BLaER1 (cell line): ENCODE results near the gene HK1.
A peak's percentile ranks its signal among the peaks of the same experiment; 100 is the strongest.
"Not testable (repeated sequence)": the region's sequence is repeated elsewhere in the genome, so short reads cannot be mapped to it uniquely, and the experiment has no call there.

Source experiments
- H3K27ac ChIP-seq: shearing (Covaris generic); formaldehyde crosslinking; 2 replicates; pipeline ENCODE4 v1.8.1; 2022
- H3K27me3 ChIP-seq: shearing (Covaris generic); formaldehyde crosslinking; 2 replicates; pipeline ENCODE4 v1.8.1; 2022
- H3K36me3 ChIP-seq: shearing (Covaris generic); formaldehyde crosslinking; 2 replicates; pipeline ENCODE4 v1.8.1; 2022
- H3K4me1 ChIP-seq: shearing (Covaris generic); formaldehyde crosslinking; 2 replicates; pipeline ENCODE4 v1.8.1; 2022
- H3K4me2 ChIP-seq: shearing (Covaris generic); formaldehyde crosslinking; 2 replicates; pipeline ENCODE4 v1.8.1; 2022
- H3K4me3 ChIP-seq: shearing (Covaris generic); formaldehyde crosslinking; 2 replicates; pipeline ENCODE4 v1.8.1; 2022
- H3K9ac ChIP-seq: shearing (Covaris generic); formaldehyde crosslinking; 2 replicates; pipeline ENCODE4 v1.8.1; 2022
- H3K9me3 ChIP-seq: shearing (Covaris generic); formaldehyde crosslinking; 2 replicates; pipeline ENCODE4 v1.8.1; 2022
- H4K20me1 ChIP-seq: shearing (Covaris generic); formaldehyde crosslinking; 2 replicates; pipeline ENCODE4 v1.8.1; 2022
- Cebpa-rat ChIP-seq: shearing (Covaris generic); IDR thresholded peaks from 2 replicates; pipeline ENCODE4 v1.8.1; 2022

The HK1 gene

GRCh38 chr10:69333205-69333604, 54.9 kb downstream of the HK1 start:
- Histone ChIP-seq H3K9ac (0 out of 2 replicates have a peak overlapping the region, but pooled peaks have one; percentile 15), H3K27ac (peak overlapping the region; percentile 53), H4K20me1 (peaks cover 14% of the 10 kb centered on the region), H3K4me3 (no peak overlapping the region), H3K36me3 (peaks cover 41% of the 10 kb centered on the region), H3K27me3 (no peaks in the 10 kb centered on the region), H3K4me2 (peak overlapping the region; percentile 55), H3K4me1 (peaks cover 65% of the 10 kb centered on the region), H3K9me3 (no peaks in the 10 kb centered on the region)
- TF ChIP-seq Cebpa-rat: no peak

GRCh38 chr10:69333865-69334301, 55.6 kb downstream of the HK1 start:
- H3K9ac ChIP-seq, H3K27me3 ChIP-seq, H3K4me3 ChIP-seq, H3K9me3 ChIP-seq, H3K27ac ChIP-seq: not testable (repeated sequence)
- peaks cover 67% of the 10 kb centered on the region for H3K4me1 ChIP-seq
- peak overlapping the region; percentile 76 for H3K4me2 ChIP-seq
- H4K20me1 ChIP-seq: peaks cover 20% of the 10 kb centered on the region
- H3K36me3 ChIP-seq: peaks cover 41% of the 10 kb centered on the region

- Histone ChIP-seq H3K4me3 (no peak overlapping the region), H4K20me1 (peaks cover 26% of the 10 kb centered on the region), H3K36me3 (peaks cover 38% of the 10 kb centered on the region), H3K4me2 (peak overlapping the region; percentile 76), H3K9me3 (no peaks in the 10 kb centered on the region), H3K27me3 (no peaks in the 10 kb centered on the region), H3K27ac (peak overlapping the region; percentile 81), H3K9ac (peak overlapping the region; percentile 44), H3K4me1 (peaks cover 73% of the 10 kb centered on the region)
- TF ChIP-seq Cebpa-rat: no peak
These were observed 56.2 kb downstream of the HK1 start for GRCh38 chr10:69334302-69335062.

GRCh38 chr10:69335063-69335587, 56.8 kb downstream of the HK1 start:
- Histone ChIP-seq H3K4me3 (no peak overlapping the region), H3K36me3 (peaks cover 31% of the 10 kb centered on the region; the same call in 1 of the 2 replicates), H4K20me1 (peaks cover 33% of the 10 kb centered on the region), H3K9me3 (no peaks in the 10 kb centered on the region), H3K9ac (peak overlapping the region; percentile 44), H3K27ac (peak overlapping the region; percentile 81), H3K4me2 (peak overlapping the region; percentile 76), H3K27me3 (no peaks in the 10 kb centered on the region), H3K4me1 (peaks cover 77% of the 10 kb centered on the region)
- TF ChIP-seq Cebpa-rat: no peak

GRCh38 chr10:69335613-69336012, 57.3 kb downstream of the HK1 start:
- peak overlapping the region; percentile 81 for H3K27ac ChIP-seq
- H3K4me2 ChIP-seq: peak overlapping the region; percentile 76
- peaks cover 81% of the 10 kb centered on the region for H3K4me1 ChIP-seq
- H3K36me3 ChIP-seq: peaks cover 26% of the 10 kb centered on the region; the same call in 1 of the 2 replicates
- H3K27me3 ChIP-seq: no peaks in the 10 kb centered on the region
- no peak overlapping the region for H3K4me3 ChIP-seq
- H3K9me3 ChIP-seq: no peaks in the 10 kb centered on the region
- TF ChIP-seq Cebpa-rat: no peak
- peak overlapping the region; percentile 44; the same call in 1 of the 2 replicates for H3K9ac ChIP-seq
- H4K20me1 ChIP-seq: peaks cover 36% of the 10 kb centered on the region

GRCh38 chr10:69336952-69337295, 58.6 kb downstream of the HK1 start:
- Histone ChIP-seq H3K4me3 (no peak overlapping the region), H3K27me3 (no peaks in the 10 kb centered on the region), H3K9me3 (no peaks in the 10 kb centered on the region), H3K4me2 (peak overlapping the region; percentile 71), H3K4me1 (peaks cover 91% of the 10 kb centered on the region), H3K9ac (no peak overlapping the region), H3K27ac (peak overlapping the region; percentile 69), H3K36me3 (peaks cover 16% of the 10 kb centered on the region; the same call in 1 of the 2 replicates), H4K20me1 (peaks cover 42% of the 10 kb centered on the region)
- TF ChIP-seq Cebpa-rat: no peak

- Histone ChIP-seq H3K9me3 (no peaks in the 10 kb centered on the region), H3K4me1 (peaks cover 92% of the 10 kb centered on the region), H3K27ac (peak overlapping the region; percentile 69), H3K9ac (no peak overlapping the region), H3K4me3 (no peak overlapping the region), H3K4me2 (peak overlapping the region; percentile 71), H3K36me3 (peaks cover 11% of the 10 kb centered on the region; the same call in 1 of the 2 replicates), H4K20me1 (peaks cover 42% of the 10 kb centered on the region), H3K27me3 (no peaks in the 10 kb centered on the region)
- no peak for TF ChIP-seq Cebpa-rat
These were observed 59.2 kb downstream of the HK1 start for GRCh38 chr10:69337296-69338132.

GRCh38 chr10:69338133-69338456, 59.8 kb downstream of the HK1 start:
- Histone ChIP-seq H3K4me3 (no peak overlapping the region), H3K9me3 (no peaks in the 10 kb centered on the region), H3K27me3 (no peaks in the 10 kb centered on the region), H3K4me1 (peaks cover 92% of the 10 kb centered on the region), H3K27ac (peak overlapping the region; percentile 69), H3K9ac (no peak overlapping the region), H3K4me2 (peak overlapping the region; percentile 71), H4K20me1 (peaks cover 42% of the 10 kb centered on the region), H3K36me3 (peaks cover 6% of the 10 kb centered on the region; the same call in 1 of the 2 replicates)
- TF ChIP-seq Cebpa-rat: no peak

GRCh38 chr10:69338547-69339450, 60.5 kb downstream of the HK1 start:
- H4K20me1 ChIP-seq: peaks cover 42% of the 10 kb centered on the region
- H3K27ac ChIP-seq: peak overlapping the region; percentile 69
- peak overlapping the region; percentile 50 for H3K9ac ChIP-seq

More at GRCh38 chr10:69338547-69339450, 60.5 kb downstream of the HK1 start:
- peak overlapping the region; percentile 71 for H3K4me2 ChIP-seq
- no peaks in the 10 kb centered on the region for H3K9me3 ChIP-seq
- H3K27me3 ChIP-seq: no peaks in the 10 kb centered on the region
- TF ChIP-seq Cebpa-rat: no peak
- no peaks in the 10 kb centered on the region for H3K36me3 ChIP-seq
- no peak overlapping the region for H3K4me3 ChIP-seq
- peaks cover 92% of the 10 kb centered on the region for H3K4me1 ChIP-seq
